Nephron (organoid): ENCODE results near the gene TRIM8.

Experiments
- H3K27ac Mint-ChIP-seq, 3 experiments: 2 replicates each; pipeline ENCODE4 v1.8.0; 2020; ENCODE audit warnings: mixed read lengths in 3 of 3, mild to moderate bottlenecking in 2 of 3, moderate library complexity in 1 of 3
- H3K27me3 Mint-ChIP-seq: 2 replicates; pipeline ENCODE4 v1.8.0; 2021; ENCODE audit warnings: low read depth, mild to moderate bottlenecking, moderate library complexity, mixed read lengths
- H3K36me3 Mint-ChIP-seq: 2 replicates; pipeline ENCODE4 v1.8.0; 2020; ENCODE audit warnings: low read depth, mixed read lengths
- H3K4me1 Mint-ChIP-seq: 2 replicates; pipeline ENCODE4 v1.8.0; 2020; ENCODE audit warnings: mixed read lengths
- H3K4me3 Mint-ChIP-seq, 3 experiments: 2 replicates each; pipeline ENCODE4 v1.8.0; 2020; ENCODE audit warnings: mild to moderate bottlenecking in 3 of 3, mixed read lengths in 3 of 3, moderate library complexity in 2 of 3
- H3K9me3 Mint-ChIP-seq: 2 replicates; pipeline ENCODE4 v1.8.0; 2020; ENCODE audit warnings: mixed read lengths
- TF ChIP-seq, protein P1 (sequence below), 3 experiments: fragments of 200-600 bp; sonication (generic); IDR thresholded peaks; one replicate each; pipeline ENCODE4 v1.5.0; 2021; ENCODE audit warnings: antibody characterized with exemption in 3 of 3; ENCODE audit not compliant: unreplicated experiment in 3 of 3

TRIM8 gene

DNA sequence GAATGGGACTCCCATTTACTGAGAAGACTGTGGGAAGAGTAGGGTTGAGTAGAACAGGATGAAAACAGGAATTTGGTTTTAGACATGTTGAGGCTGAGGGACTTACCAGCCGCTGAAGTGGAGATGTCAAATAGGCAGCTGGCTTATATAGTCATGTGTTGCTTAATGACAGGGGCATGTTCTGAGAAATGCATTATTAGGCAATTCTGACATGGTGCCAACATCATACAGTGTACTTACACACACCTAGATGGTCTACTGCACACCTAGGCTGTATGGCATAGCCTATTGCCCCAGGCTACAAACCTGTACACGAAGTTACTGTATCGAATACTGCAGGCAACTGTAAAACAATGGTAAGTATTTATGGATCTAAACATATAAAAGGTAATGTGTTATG lies 52.5 kb downstream of the TRIM8 start:
- TF ChIP-seq, protein P1, sequence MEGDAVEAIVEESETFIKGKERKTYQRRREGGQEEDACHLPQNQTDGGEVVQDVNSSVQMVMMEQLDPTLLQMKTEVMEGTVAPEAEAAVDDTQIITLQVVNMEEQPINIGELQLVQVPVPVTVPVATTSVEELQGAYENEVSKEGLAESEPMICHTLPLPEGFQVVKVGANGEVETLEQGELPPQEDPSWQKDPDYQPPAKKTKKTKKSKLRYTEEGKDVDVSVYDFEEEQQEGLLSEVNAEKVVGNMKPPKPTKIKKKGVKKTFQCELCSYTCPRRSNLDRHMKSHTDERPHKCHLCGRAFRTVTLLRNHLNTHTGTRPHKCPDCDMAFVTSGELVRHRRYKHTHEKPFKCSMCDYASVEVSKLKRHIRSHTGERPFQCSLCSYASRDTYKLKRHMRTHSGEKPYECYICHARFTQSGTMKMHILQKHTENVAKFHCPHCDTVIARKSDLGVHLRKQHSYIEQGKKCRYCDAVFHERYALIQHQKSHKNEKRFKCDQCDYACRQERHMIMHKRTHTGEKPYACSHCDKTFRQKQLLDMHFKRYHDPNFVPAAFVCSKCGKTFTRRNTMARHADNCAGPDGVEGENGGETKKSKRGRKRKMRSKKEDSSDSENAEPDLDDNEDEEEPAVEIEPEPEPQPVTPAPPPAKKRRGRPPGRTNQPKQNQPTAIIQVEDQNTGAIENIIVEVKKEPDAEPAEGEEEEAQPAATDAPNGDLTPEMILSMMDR (IDR thresholded peaks at IDR 0.05; ENCODE audit: unreplicated experiment in 3 of 3), result no peak
- no peaks in the 10 kb centered on the region for H3K4me1 Mint-ChIP-seq
- no peaks in the 10 kb centered on the region for H3K9me3 Mint-ChIP-seq
- no peak overlapping the region for H3K4me3 Mint-ChIP-seq
- no peaks in the 10 kb centered on the region for H3K27me3 Mint-ChIP-seq
- H3K36me3 Mint-ChIP-seq, result peaks cover 55% of the 10 kb centered on the region
- H3K27ac Mint-ChIP-seq, result no peak overlapping the region

DNA sequence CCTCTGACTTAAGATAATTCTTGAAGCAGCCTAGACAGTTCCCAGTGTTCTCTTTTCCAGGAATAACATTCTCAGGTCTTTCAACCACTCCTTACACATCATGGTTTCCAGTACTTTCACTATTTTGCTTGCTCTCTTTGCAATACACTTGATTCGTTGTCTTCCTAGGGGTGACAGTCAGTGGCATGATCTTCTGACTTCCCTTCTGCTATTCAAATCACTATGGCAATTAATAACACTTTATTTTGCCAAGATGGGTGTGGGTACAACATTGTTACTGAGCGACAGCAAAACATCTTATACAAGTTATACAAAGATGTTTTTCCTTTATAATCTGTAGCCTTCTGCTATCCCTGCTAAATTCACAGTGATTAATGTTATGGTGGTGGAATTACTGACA lies 54.6 kb downstream of the TRIM8 start:
- Mint-ChIP-seq H3K27ac (no peak overlapping the region), H3K9me3 (no peaks in the 10 kb centered on the region), H3K27me3 (no peaks in the 10 kb centered on the region), H3K4me3 (no peak overlapping the region), H3K36me3 (peaks cover 51% of the 10 kb centered on the region), H3K4me1 (no peaks in the 10 kb centered on the region)
- TF ChIP-seq, protein P1 (IDR thresholded peaks at IDR 0.05; ENCODE audit: unreplicated experiment in 3 of 3), result no peak

DNA sequence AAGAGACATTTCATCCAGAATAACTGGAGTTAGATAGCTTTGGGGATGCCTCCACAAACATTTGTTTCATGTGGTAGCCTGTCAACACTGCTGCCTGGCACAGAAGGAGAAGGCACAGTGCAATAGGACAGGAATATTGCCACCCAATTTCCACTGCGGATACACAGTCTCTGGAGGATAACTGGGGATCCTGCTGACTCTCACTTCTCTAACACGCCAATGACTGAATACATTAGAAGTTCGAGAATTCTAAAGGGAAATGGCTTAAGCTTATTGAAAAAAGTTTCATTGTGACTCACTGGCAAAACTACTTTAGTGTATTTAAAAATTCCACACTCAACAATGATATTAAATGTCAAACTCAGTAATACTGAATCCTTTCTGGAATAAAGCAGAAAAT lies 57.0 kb downstream of the TRIM8 start:
- Mint-ChIP-seq H3K36me3 (peaks cover 40% of the 10 kb centered on the region), H3K4me3 (no peak overlapping the region), H3K27ac (no peak overlapping the region), H3K9me3 (no peaks in the 10 kb centered on the region), H3K4me1 (peaks cover 6% of the 10 kb centered on the region), H3K27me3 (no peaks in the 10 kb centered on the region)
- TF ChIP-seq, protein P1 (IDR thresholded peaks at IDR 0.05; ENCODE audit: unreplicated experiment in 3 of 3), result no peak

DNA sequence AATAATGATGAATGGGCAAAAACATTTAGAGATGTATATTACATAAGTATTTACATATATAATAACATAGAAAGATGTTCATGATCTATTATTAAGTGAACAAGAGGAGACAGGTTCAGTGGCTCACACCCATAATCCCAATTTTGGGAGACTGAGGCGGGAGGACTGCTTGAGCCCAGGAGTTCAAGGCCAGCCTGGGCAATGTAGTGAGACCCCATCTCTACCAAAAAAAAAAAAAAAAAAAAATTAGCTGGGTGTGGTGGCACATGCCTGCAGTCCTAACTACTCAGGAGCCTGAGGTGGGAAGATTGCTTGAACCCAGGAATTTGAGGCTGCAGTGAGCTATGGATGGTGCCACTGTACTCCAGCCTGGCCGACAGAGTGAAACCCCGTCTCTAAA lies 57.5 kb downstream of the TRIM8 start:
- H3K4me1 Mint-ChIP-seq, result peaks cover 6% of the 10 kb centered on the region
- H3K36me3 Mint-ChIP-seq, result peaks cover 34% of the 10 kb centered on the region
- TF ChIP-seq, protein P1 (IDR thresholded peaks at IDR 0.05; ENCODE audit: unreplicated experiment in 3 of 3), result no peak
- no peak overlapping the region for H3K27ac Mint-ChIP-seq
- H3K4me3 Mint-ChIP-seq, result no peak overlapping the region
- no peaks in the 10 kb centered on the region for H3K27me3 Mint-ChIP-seq
- no peaks in the 10 kb centered on the region for H3K9me3 Mint-ChIP-seq

DNA sequence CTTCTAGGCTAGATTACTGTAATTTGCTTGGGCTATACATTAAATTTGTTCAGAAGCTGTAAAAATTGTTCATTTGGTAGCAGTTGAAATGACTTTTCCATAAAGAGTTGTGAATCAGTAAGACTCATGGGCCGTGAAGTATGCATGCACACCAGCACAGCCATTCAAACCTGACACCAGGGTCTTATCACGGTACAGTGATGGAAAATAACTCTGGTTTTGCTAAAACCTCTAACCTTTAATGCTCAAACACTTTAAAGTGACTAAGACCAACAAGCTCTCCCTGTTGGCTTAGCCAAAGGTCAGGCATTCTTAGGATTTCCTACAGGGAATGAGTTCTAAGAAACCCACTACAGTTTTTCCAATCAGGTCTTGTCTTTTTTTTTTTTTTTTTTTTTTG lies 58.5 kb downstream of the TRIM8 start:
- H3K27me3 Mint-ChIP-seq, result no peaks in the 10 kb centered on the region
- peaks cover 10% of the 10 kb centered on the region for H3K4me1 Mint-ChIP-seq
- TF ChIP-seq, protein P1 (IDR thresholded peaks at IDR 0.05; ENCODE audit: unreplicated experiment in 3 of 3), result no peak
- H3K36me3 Mint-ChIP-seq, result peaks cover 28% of the 10 kb centered on the region
- no peak overlapping the region for H3K4me3 Mint-ChIP-seq
- no peaks in the 10 kb centered on the region for H3K9me3 Mint-ChIP-seq
- no peak overlapping the region for H3K27ac Mint-ChIP-seq

DNA sequence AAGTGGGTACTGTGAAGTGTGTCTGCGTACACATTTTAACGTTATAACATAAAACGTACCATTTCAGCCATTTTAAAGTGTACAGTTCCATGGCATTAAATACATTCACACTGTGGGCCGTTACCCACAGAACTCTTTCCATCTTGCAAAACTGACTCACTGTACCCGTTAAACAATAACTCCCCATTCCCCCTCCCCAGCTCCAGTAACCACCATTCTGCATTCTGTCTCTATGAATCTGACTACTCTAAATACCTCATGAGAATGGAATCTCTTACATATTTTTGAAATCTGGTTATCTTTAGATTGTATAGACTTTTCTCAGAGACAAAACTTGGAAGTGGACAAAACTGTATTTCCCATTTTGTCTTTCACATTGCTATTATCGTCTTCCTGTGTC lies 60.6 kb downstream of the TRIM8 start:
- Mint-ChIP-seq H3K4me3 (no peak overlapping the region), H3K4me1 (peaks cover 13% of the 10 kb centered on the region), H3K36me3 (peaks cover 8% of the 10 kb centered on the region), H3K27me3 (no peaks in the 10 kb centered on the region), H3K27ac (peak overlapping the region; percentile 13 to 48 (median 31)), H3K9me3 (no peaks in the 10 kb centered on the region)
- TF ChIP-seq, protein P1 (IDR thresholded peaks at IDR 0.05; ENCODE audit: unreplicated experiment in 3 of 3), result no peak
